ENCODE data around the gene P2RX3.

- TF ChIP-seq CTCF (IDR thresholded peaks at IDR 0.05; ENCODE audit: borderline replicate concordance, extremely low read depth, low read length, poor library complexity, severe bottlenecking), result no peak
- TF ChIP-seq EZH2 (IDR thresholded peaks at IDR 0.05; ENCODE audit: borderline replicate concordance, low read depth, low read length, severe bottlenecking), result no peak
These were observed 32.6 kb upstream of the P2RX3 start for GRCh38 chr11:57305523-57305922.
